Neutrophil (primary cell): ENCODE measurements around the gene TJP2.
"Not testable (repeated sequence)": the region's sequence is repeated elsewhere in the genome, so short reads cannot be mapped to it uniquely, and the experiment has no call there.

Experiments used
- H3K27ac ChIP-seq: fragments of 200-600 bp; sonication (generic); 2 replicates; pipeline ENCODE4 v1.5.1; 2016; ENCODE audit warnings: mild to moderate bottlenecking, moderate library complexity
- H3K27me3 ChIP-seq: fragments of 200-600 bp; sonication (generic); 2 replicates; pipeline ENCODE4 v1.6.0; 2016; ENCODE audit warnings: mild to moderate bottlenecking
- H3K36me3 ChIP-seq: fragments of 200-600 bp; sonication (generic); 2 replicates; pipeline ENCODE4 v1.5.1; 2017
- H3K4me1 ChIP-seq, 2 experiments: fragments of 200-600 bp in 1 of 2; sonication (generic) in 1 of 2; 1 replicate in 1 of 2; 2 replicates in 1 of 2; pipeline versions ENCODE4 v1.5.1 to v1.6.1; 2013 to 2016; ENCODE audit warnings: low read depth in 1 of 2, low read length in 1 of 2, mild to moderate bottlenecking in 1 of 2, moderate library complexity in 1 of 2; ENCODE audit not compliant: control insufficient read depth in 1 of 2, insufficient read depth in 1 of 2
- H3K4me3 ChIP-seq, 2 experiments: fragments of 200-600 bp in 1 of 2; sonication (generic) in 1 of 2; 1 replicate in 1 of 2; 2 replicates in 1 of 2; pipeline ENCODE4 v1.5.1; 2013 to 2016; ENCODE audit warnings: low read depth in 1 of 2, low read length in 1 of 2, mild to moderate bottlenecking in 1 of 2, moderate library complexity in 1 of 2
- H3K9me3 ChIP-seq: fragments of 200-600 bp; sonication (generic); 2 replicates; pipeline ENCODE4 v1.5.1; 2016
- CTCF ChIP-seq: fragments of 200-600 bp; sonication (generic); IDR thresholded peaks from 2 replicates; pipeline ENCODE4 v1.5.1; 2016; ENCODE audit warnings: antibody characterized with exemption

TJP2 gene

GRCh38 chr9:69297300-69297980 lies 123.4 kb downstream of the TJP2 start:
- H3K9me3 ChIP-seq, result no peaks in the 10 kb centered on the region
- no peaks in the 10 kb centered on the region for H3K27me3 ChIP-seq
- no peak overlapping the region for H3K27ac ChIP-seq
- H3K36me3 ChIP-seq, result no peaks in the 10 kb centered on the region
- no peaks in the 10 kb centered on the region for H3K4me1 ChIP-seq
- no peak overlapping the region for H3K4me3 ChIP-seq
- TF ChIP-seq CTCF, result no peak

GRCh38 chr9:69299315-69299714 lies 125.2 kb downstream of the TJP2 start:
- H3K4me3 ChIP-seq, result no peak overlapping the region
- no peak for TF ChIP-seq CTCF
- H3K27me3 ChIP-seq, result no peaks in the 10 kb centered on the region
- no peak overlapping the region for H3K27ac ChIP-seq
- H3K36me3 ChIP-seq, result no peaks in the 10 kb centered on the region
- H3K4me1 ChIP-seq, result no peaks in the 10 kb centered on the region
- no peaks in the 10 kb centered on the region for H3K9me3 ChIP-seq

DNA sequence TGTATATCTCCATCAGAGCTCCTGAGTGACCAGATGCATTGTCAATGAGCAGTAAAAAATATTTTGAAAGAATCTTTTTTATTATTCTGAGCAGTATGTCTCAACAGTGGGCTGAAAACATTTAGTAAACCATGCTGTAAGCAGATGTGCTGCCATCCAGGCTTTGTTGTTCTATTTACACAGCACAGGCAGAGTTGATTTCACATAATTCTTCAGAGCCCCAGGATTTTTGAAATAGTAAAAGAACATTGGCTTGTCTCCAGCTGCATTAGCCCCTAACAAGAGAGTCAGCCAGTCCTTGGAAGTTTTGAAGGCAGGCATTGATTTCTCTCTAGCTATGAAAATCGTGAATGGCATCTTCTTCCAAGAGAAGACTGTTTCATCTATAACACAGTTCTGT lies 125.7 kb downstream of the TJP2 start:
- TF ChIP-seq CTCF, result no peak
- H3K4me3 ChIP-seq, result no peak overlapping the region
- no peak overlapping the region for H3K27ac ChIP-seq
- H3K9me3 ChIP-seq, result no peaks in the 10 kb centered on the region
- H3K4me1 ChIP-seq, result no peaks in the 10 kb centered on the region
- no peaks in the 10 kb centered on the region for H3K27me3 ChIP-seq
- H3K36me3 ChIP-seq, result no peaks in the 10 kb centered on the region

DNA sequence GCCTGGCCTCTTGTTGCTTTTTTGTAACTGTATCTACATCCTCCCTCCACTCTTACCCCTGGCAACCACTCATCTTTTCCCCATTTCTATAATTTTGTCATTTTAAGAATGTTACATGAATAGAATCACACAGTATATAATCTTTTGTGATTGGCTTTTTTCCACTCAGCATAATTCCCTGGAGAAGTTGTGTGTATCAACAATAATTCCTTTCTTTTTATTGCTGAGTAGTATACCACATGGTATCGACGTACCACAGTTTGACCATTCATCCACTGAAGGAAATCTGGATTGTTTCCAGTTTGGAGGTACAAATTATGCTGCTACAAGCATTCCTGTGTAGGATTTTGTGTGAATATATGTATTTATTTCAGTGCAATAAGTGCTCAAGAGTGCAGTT lies 129.3 kb downstream of the TJP2 start:
- no peak for TF ChIP-seq CTCF

DNA sequence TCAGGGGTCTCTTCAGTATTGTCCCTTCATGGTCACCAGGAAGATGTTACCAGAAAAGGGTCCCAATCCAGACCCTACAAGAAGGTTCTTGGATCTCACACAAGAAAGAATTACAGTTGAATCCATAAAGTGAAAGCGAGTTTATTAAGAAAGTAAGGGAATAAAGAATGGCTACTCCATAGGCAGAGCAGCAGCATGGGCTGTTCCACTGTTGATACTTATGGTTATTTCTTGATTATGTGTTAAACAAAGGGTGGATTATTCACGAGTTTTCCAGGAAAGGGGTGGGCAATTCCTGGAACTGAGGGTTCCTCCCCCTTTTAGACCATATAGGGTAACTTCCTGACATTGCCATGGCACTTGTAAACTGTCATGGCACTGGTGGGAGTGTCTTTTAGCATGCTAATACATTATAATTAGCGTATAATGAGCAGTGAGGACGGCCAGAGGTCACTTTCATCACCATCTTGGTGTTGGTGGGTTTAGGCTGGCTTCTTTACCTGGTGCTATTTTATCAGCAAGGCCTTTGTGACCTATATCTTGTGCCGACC lies 132.9 kb downstream of the TJP2 start:
- H3K4me1 ChIP-seq, H3K27ac ChIP-seq, H3K36me3 ChIP-seq, H3K4me3 ChIP-seq, H3K9me3 ChIP-seq, H3K27me3 ChIP-seq: not testable (repeated sequence)

More for the DNA sequence above, 129.3 kb downstream of the TJP2 start:
- Histone ChIP-seq H3K27me3 (no peaks in the 10 kb centered on the region), H3K27ac (no peak overlapping the region), H3K9me3 (no peaks in the 10 kb centered on the region), H3K36me3 (no peaks in the 10 kb centered on the region), H3K4me1 (no peaks in the 10 kb centered on the region), H3K4me3 (no peak overlapping the region)

- Histone ChIP-seq H3K9me3 (no peaks in the 10 kb centered on the region), H3K27ac (no peak overlapping the region), H3K4me3 (no peak overlapping the region), H3K36me3 (no peaks in the 10 kb centered on the region), H3K27me3 (no peaks in the 10 kb centered on the region), H3K4me1 (no peaks in the 10 kb centered on the region)
- no peak for TF ChIP-seq CTCF
Observed at GRCh38 chr9:69307446-69308205, 133.5 kb downstream of the TJP2 start.
